Vagina (tissue), 2 donors: ENCODE results near the gene ASB3.
"Not testable (repeated sequence)": the region's sequence is repeated elsewhere in the genome, so short reads cannot be mapped to it uniquely, and the experiment has no call there.

Source experiments
- POLR2AphosphoS5 ChIP-seq, 2 donors: sonication (generic); formaldehyde crosslinking; IDR thresholded peaks; one replicate each; pipeline ENCODE4 v1.9.0; 2017; ENCODE audit warnings: antibody characterized with exemption in 2 of 2, mild to moderate bottlenecking in 2 of 2, low read depth in 1 of 2; ENCODE audit not compliant: insufficient read depth in 1 of 2
- TF ChIP-seq, protein P1 (sequence below), 3 experiments: fragments of 450-650 bp in 2 of 3; fragments of 200-600 bp in 1 of 3; sonication (generic) in 1 of 3; IDR thresholded peaks; one replicate each; pipeline ENCODE4 v1.5.1; 2017 to 2019; ENCODE audit warnings: antibody characterized with exemption in 3 of 3, mild to moderate bottlenecking in 2 of 3, moderate library complexity in 2 of 3

DNA sequence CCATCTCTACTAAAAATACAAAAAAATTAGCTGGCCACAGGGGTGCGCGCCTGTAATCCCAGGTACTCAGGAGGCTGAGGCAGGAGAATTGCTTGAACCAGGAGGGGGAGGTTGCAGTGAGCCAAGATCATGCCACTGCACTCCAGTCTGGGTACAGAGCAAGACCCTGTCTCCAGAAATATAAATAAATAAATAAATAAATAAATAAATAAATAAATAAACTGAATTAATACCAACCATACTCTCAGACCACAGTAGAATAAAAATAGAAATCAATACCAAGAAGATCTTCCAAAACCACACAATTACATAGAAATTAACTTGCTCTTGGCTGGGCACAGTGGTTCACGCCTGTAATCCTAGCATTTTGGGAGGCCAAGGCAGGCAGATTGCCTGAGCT, 65.8 kb downstream of the ASB3 start:
- TF ChIP-seq POLR2AphosphoS5 (IDR thresholded peaks at IDR 0.05; ENCODE audit: insufficient read depth in 1 of 2, low read depth in 1 of 2), result not testable (repeated sequence)
- TF ChIP-seq, protein P1, sequence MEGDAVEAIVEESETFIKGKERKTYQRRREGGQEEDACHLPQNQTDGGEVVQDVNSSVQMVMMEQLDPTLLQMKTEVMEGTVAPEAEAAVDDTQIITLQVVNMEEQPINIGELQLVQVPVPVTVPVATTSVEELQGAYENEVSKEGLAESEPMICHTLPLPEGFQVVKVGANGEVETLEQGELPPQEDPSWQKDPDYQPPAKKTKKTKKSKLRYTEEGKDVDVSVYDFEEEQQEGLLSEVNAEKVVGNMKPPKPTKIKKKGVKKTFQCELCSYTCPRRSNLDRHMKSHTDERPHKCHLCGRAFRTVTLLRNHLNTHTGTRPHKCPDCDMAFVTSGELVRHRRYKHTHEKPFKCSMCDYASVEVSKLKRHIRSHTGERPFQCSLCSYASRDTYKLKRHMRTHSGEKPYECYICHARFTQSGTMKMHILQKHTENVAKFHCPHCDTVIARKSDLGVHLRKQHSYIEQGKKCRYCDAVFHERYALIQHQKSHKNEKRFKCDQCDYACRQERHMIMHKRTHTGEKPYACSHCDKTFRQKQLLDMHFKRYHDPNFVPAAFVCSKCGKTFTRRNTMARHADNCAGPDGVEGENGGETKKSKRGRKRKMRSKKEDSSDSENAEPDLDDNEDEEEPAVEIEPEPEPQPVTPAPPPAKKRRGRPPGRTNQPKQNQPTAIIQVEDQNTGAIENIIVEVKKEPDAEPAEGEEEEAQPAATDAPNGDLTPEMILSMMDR (IDR thresholded peaks at IDR 0.05), result not testable (repeated sequence)
